Activated naive CD4-positive, alpha-beta T cell treated with anti-CD3 and anti-CD28 coated beads, Interleukin-2, amount 50 U/mL, for 16 hours (primary cell): Measurements from ENCODE around the gene FAM111A.

Experiments
- DNase-seq: peaks from one replicate; pipeline ENCODE4 v3.0.0-alpha.2; 2020

The FAM111A gene

GRCh38 chr11:59180168-59180776 is 37.6 kb downstream of the FAM111A start:
- DNase-seq = no peak

GRCh38 chr11:59180907-59181306 is 38.3 kb downstream of the FAM111A start:
- DNase-seq = no peak

GRCh38 chr11:59181746-59182456 is 39.2 kb downstream of the FAM111A start:
- no peak for DNase-seq

GRCh38 chr11:59182457-59183151 is 39.9 kb downstream of the FAM111A start:
- DNase-seq = no peak

- no peak for DNase-seq
Measured at GRCh38 chr11:59183771-59184170, 41.1 kb downstream of the FAM111A start.

GRCh38 chr11:59184691-59185339 is 42.2 kb downstream of the FAM111A start:
- DNase-seq = no peak

- no peak for DNase-seq
Measured at GRCh38 chr11:59185386-59185945, 42.8 kb downstream of the FAM111A start.

GRCh38 chr11:59186130-59186594 is 43.5 kb downstream of the FAM111A start:
- DNase-seq = peak; percentile 53

GRCh38 chr11:59187035-59187434 is 44.4 kb downstream of the FAM111A start:
- no peak for DNase-seq

- no peak for DNase-seq
Measured at GRCh38 chr11:59187587-59187986, 44.9 kb downstream of the FAM111A start.

- no peak for DNase-seq
Measured at GRCh38 chr11:59188954-59189353, 46.3 kb downstream of the FAM111A start.

- DNase-seq = no peak
Measured at GRCh38 chr11:59189986-59190385, 47.3 kb downstream of the FAM111A start.

- no peak for DNase-seq
Measured at GRCh38 chr11:59191095-59191494, 48.4 kb downstream of the FAM111A start.

GRCh38 chr11:59191890-59192289 is 49.2 kb downstream of the FAM111A start:
- no peak for DNase-seq

GRCh38 chr11:59192446-59193020 is 49.9 kb downstream of the FAM111A start:
- no peak for DNase-seq

- DNase-seq = no peak
Measured at GRCh38 chr11:59193587-59194130, 51.0 kb downstream of the FAM111A start.

- no peak for DNase-seq
Measured at GRCh38 chr11:59195586-59195985, 52.9 kb downstream of the FAM111A start.

- DNase-seq = no peak
Measured at GRCh38 chr11:59196777-59197176, 54.1 kb downstream of the FAM111A start.

GRCh38 chr11:59197991-59198390 is 55.3 kb downstream of the FAM111A start:
- DNase-seq = no peak

GRCh38 chr11:59198726-59199125 is 56.1 kb downstream of the FAM111A start:
- no peak for DNase-seq

GRCh38 chr11:59199546-59200422 is 57.1 kb downstream of the FAM111A start:
- peak; percentile 41 for DNase-seq

GRCh38 chr11:59200423-59200746 is 57.7 kb downstream of the FAM111A start:
- no peak for DNase-seq
